ENCODE data around the gene HIGD1B.

DNA sequence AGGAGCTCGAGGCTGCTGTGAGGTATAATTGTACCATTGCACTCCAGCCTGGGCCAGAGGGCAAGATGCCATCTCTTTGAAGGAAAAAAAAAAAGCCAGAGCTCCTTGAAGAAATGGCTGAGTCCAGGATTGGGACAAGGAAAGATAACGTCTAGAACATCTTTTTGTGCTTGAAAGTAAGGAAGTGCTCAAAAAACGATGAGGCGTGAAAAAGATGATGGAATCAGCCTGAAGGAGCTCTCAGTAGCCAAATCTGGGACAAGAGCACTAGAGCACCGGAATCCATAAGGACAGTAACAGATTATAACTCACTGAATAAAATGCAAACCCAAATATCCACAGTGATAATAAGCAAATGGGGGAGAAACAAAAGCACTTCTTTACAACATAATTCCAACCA is 29.4 kb downstream of the HIGD1B start:
- TF ChIP-seq, protein P1, sequence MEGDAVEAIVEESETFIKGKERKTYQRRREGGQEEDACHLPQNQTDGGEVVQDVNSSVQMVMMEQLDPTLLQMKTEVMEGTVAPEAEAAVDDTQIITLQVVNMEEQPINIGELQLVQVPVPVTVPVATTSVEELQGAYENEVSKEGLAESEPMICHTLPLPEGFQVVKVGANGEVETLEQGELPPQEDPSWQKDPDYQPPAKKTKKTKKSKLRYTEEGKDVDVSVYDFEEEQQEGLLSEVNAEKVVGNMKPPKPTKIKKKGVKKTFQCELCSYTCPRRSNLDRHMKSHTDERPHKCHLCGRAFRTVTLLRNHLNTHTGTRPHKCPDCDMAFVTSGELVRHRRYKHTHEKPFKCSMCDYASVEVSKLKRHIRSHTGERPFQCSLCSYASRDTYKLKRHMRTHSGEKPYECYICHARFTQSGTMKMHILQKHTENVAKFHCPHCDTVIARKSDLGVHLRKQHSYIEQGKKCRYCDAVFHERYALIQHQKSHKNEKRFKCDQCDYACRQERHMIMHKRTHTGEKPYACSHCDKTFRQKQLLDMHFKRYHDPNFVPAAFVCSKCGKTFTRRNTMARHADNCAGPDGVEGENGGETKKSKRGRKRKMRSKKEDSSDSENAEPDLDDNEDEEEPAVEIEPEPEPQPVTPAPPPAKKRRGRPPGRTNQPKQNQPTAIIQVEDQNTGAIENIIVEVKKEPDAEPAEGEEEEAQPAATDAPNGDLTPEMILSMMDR (IDR thresholded peaks at IDR 0.05; ENCODE audit: poor library complexity, severe bottlenecking), result no peak
- no peak for TF ChIP-seq SMC3 (conservative IDR thresholded peaks at IDR 0.05; ENCODE audit: poor library complexity)

Measured in neural cell (in vitro differentiated cells).